Glutamatergic neuron (in vitro differentiated cells): Measurements from ENCODE around the gene STX4. TPM values are rescaled to one million over a fixed set of nuclear protein-coding genes. Genes with fewer than 3 reads are reported as not detected.
"Not testable (repeated sequence)": the region's sequence is repeated elsewhere in the genome, so short reads cannot be mapped to it uniquely, and the experiment has no call there.

Experiments
- DNase-seq: peaks from one replicate; pipeline ENCODE4 v3.0.0; 2022
- H3K27ac Mint-ChIP-seq: one replicate; pipeline ENCODE4 v1.8.0; 2020; ENCODE audit warnings: mild to moderate bottlenecking, mixed read lengths, inconsistent platforms; ENCODE audit not compliant: unreplicated experiment
- H3K27me3 Mint-ChIP-seq: one replicate; pipeline ENCODE4 v1.8.0; 2020; ENCODE audit warnings: mild to moderate bottlenecking, moderate library complexity, mixed read lengths, inconsistent platforms; ENCODE audit not compliant: unreplicated experiment
- H3K36me3 Mint-ChIP-seq: one replicate; pipeline ENCODE4 v1.8.0; 2020; ENCODE audit warnings: mild to moderate bottlenecking, mixed read lengths, inconsistent platforms; ENCODE audit not compliant: unreplicated experiment
- H3K4me1 Mint-ChIP-seq: one replicate; pipeline ENCODE4 v1.8.0; 2020; ENCODE audit warnings: mild to moderate bottlenecking, low read depth, mixed read lengths, inconsistent platforms; ENCODE audit not compliant: unreplicated experiment
- H3K4me3 Mint-ChIP-seq: one replicate; pipeline ENCODE4 v1.8.0; 2020; ENCODE audit warnings: mild to moderate bottlenecking, mixed read lengths, inconsistent platforms; ENCODE audit not compliant: unreplicated experiment
- H3K9me3 Mint-ChIP-seq: one replicate; pipeline ENCODE4 v1.8.0; 2020; ENCODE audit warnings: mild to moderate bottlenecking, moderate library complexity, mixed read lengths, inconsistent platforms; ENCODE audit not compliant: unreplicated experiment
- CTCF ChIP-seq: fragments of 200-600 bp; sonication (generic); IDR thresholded peaks from one replicate; pipeline ENCODE4 v1.5.0; 2021; ENCODE audit not compliant: partially characterized antibody, unreplicated experiment
- total RNA-seq: library from RNA; stranded (reverse); fragmentation: NEBNext Ultra II Directional; extraction: Animal tissue kit (Norgen Biotek cat#: 25700); gene quantifications from one replicate; pipeline ENCODE4 v1.2.1, GENCODE V29; 2021; ENCODE audit not compliant: unreplicated experiment

Gene STX4
- total RNA-seq, 1 donor from 2014 or later = 23.4 TPM

- Mint-ChIP-seq H3K27ac (no peak overlapping the region), H3K36me3 (no peaks in the 10 kb centered on the region), H3K27me3 (peaks cover 8% of the 10 kb centered on the region), H3K4me1 (peaks cover 25% of the 10 kb centered on the region), H3K9me3 (peaks cover 12% of the 10 kb centered on the region), H3K4me3 (no peak overlapping the region)
- DNase-seq = no peak
- no peak for TF ChIP-seq CTCF
These were observed 25.2 kb upstream of the STX4 start for GRCh38 chr16:31008149-31008548.

GRCh38 chr16:31008551-31008950 lies 24.8 kb upstream of the STX4 start:
- Mint-ChIP-seq H3K4me1 (peaks cover 21% of the 10 kb centered on the region), H3K27ac (no peak overlapping the region), H3K36me3 (no peaks in the 10 kb centered on the region), H3K27me3 (peaks cover 6% of the 10 kb centered on the region), H3K9me3 (peaks cover 10% of the 10 kb centered on the region), H3K4me3 (peak overlapping the region; percentile 61)
- no peak for TF ChIP-seq CTCF
- DNase-seq = no peak

- Mint-ChIP-seq H3K4me3 (peak overlapping the region; percentile 94), H3K9me3 (peaks cover 10% of the 10 kb centered on the region), H3K4me1 (peaks cover 20% of the 10 kb centered on the region), H3K27ac (no peak overlapping the region), H3K27me3 (peaks cover 6% of the 10 kb centered on the region), H3K36me3 (no peaks in the 10 kb centered on the region)
- no peak for DNase-seq
- TF ChIP-seq CTCF = no peak
These were observed 24.2 kb upstream of the STX4 start for GRCh38 chr16:31009120-31009519.

GRCh38 chr16:31009894-31010584 lies 23.3 kb upstream of the STX4 start:
- H3K9me3 Mint-ChIP-seq = peaks cover 10% of the 10 kb centered on the region
- DNase-seq = peak; percentile 42
- H3K4me1 Mint-ChIP-seq = peaks cover 19% of the 10 kb centered on the region
- no peak for TF ChIP-seq CTCF
- H3K27me3 Mint-ChIP-seq = peaks cover 7% of the 10 kb centered on the region
- peak overlapping the region; percentile 68 for H3K27ac Mint-ChIP-seq
- no peaks in the 10 kb centered on the region for H3K36me3 Mint-ChIP-seq
- H3K4me3 Mint-ChIP-seq = peak overlapping the region; percentile 94

GRCh38 chr16:31010585-31011325 lies 22.6 kb upstream of the STX4 start, which contains the start of gene STX1B:
Gene STX1B (minus strand): TSS chr16:31010638. CDS start chr16:31010396, 242 bp downstream.
- DNase-seq = peak; percentile 91
- Mint-ChIP-seq H3K4me1 (peaks cover 14% of the 10 kb centered on the region), H3K4me3 (peak within 1 kb of the TSS; percentile 94), H3K36me3 (no peaks in the 10 kb centered on the region), H3K27me3 (peaks cover 7% of the 10 kb centered on the region), H3K9me3 (peaks cover 9% of the 10 kb centered on the region), H3K27ac (peak within 1 kb of the TSS; percentile 68)
- no peak for TF ChIP-seq CTCF

GRCh38 chr16:31011815-31012214 lies 21.5 kb upstream of the STX4 start:
- DNase-seq, H3K9me3 Mint-ChIP-seq, H3K36me3 Mint-ChIP-seq, H3K27me3 Mint-ChIP-seq, H3K4me1 Mint-ChIP-seq, H3K27ac Mint-ChIP-seq: not testable (repeated sequence)
- peak overlapping the region; percentile 84 for H3K4me3 Mint-ChIP-seq

GRCh38 chr16:31013292-31013691 lies 20.1 kb upstream of the STX4 start:
- not testable (repeated sequence) for H3K27ac Mint-ChIP-seq, H3K4me3 Mint-ChIP-seq, H3K4me1 Mint-ChIP-seq, H3K36me3 Mint-ChIP-seq, H3K27me3 Mint-ChIP-seq, H3K9me3 Mint-ChIP-seq, DNase-seq
